Measurements from ENCODE around the gene SEC14L5. TPM values are rescaled to one million over a fixed set of nuclear protein-coding genes. Genes with fewer than 3 reads are reported as not detected.
"Not testable (repeated sequence)": the region's sequence is repeated elsewhere in the genome, so short reads cannot be mapped to it uniquely, and the experiment has no call there.

Gene SEC14L5
- total RNA-seq, 1 experiment from 2014 or later = 0.40 TPM

- DNase-seq (ENCODE audit: low read depth) = no peak
These were observed 8.1 kb upstream of the SEC14L5 start for GRCh38 chr16:4949986-4950385.

DNA sequence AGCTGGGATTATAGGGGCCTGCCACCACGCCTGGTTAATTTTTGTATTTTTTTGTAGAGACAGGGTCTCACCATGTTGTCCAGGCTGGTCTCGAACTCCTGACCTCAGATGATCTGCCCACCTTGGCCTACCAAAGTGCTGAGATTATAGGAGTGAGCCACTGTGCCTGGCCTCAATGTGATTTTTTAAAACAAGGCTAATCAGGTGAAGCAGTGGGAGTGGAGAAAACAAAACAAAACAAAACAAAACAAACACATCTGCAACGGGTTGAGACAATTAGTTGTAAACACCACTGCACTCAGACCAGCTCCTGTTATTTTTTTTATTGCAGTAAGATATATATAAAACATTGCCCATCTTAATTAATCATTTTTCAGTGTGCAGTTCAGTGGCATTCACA is 6.5 kb upstream of the SEC14L5 start:
- DNase-seq (ENCODE audit: low read depth) = not testable (repeated sequence)

- DNase-seq (ENCODE audit: low read depth) = no peak
These were observed 3.4 kb upstream of the SEC14L5 start for GRCh38 chr16:4954714-4955113.

DNA sequence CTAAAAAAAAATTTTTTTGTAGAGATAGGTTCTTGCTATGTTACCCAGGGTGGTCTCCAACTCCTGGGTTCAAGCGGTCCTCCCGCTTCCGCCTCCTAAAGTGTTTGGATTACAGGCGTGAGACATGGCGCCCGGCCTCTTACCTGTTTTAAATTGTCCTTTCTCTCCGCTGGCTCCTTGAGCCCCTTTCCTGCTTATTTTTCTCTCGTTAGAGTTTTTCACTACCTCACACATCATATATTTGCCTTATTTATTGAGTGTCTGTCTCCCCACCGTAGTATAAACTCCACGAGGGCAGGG is 760 bp upstream of the SEC14L5 start:
- DNase-seq (ENCODE audit: low read depth) = no peak

- DNase-seq (ENCODE audit: low read depth) = no peak
These were observed 644 bp downstream of the SEC14L5 start for GRCh38 chr16:4958510-4959438.

DNA sequence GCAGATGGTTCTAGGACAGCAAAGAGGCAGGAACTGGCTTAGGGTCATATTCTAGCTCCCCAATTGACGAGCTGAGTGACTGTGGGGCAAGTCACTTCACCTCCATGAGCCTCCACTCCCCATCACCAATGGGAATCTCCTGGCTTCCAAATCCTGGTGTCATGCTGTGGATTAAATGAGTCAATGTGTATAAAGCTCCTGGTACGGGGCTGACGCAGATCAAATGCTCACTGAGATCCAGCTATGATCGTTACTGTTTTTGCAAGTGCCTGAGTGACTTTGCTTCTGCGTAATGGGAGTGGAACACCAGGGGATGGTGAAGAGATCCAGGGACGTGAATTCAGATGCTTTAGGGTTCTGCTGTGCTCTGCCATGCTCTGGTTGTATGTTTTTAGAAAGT is 2.4 kb downstream of the SEC14L5 start:
- no peak for DNase-seq (ENCODE audit: low read depth)

DNA sequence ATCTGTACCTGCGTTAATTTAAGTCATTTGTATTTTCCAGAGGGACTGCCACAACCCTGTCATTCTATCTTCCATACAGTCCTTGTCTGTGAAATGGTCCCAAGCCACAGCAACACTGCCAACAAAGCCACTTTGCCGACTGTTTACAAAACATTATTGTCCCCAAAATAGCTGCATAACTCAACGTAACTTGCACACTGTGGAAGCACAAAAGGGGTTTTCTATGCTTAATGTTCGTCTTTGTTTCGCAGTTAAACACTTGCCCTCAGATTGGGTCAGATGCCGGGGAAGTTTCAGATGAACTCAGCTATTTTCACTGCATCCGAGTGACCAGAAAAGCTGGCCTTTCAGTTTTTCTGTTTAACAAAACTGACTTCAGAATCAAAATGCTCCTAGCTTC is 4.6 kb downstream of the SEC14L5 start:
- no peak for DNase-seq (ENCODE audit: low read depth)

- DNase-seq (ENCODE audit: low read depth) = not testable (repeated sequence)
These were observed 5.4 kb downstream of the SEC14L5 start for GRCh38 chr16:4963527-4963926.

DNA sequence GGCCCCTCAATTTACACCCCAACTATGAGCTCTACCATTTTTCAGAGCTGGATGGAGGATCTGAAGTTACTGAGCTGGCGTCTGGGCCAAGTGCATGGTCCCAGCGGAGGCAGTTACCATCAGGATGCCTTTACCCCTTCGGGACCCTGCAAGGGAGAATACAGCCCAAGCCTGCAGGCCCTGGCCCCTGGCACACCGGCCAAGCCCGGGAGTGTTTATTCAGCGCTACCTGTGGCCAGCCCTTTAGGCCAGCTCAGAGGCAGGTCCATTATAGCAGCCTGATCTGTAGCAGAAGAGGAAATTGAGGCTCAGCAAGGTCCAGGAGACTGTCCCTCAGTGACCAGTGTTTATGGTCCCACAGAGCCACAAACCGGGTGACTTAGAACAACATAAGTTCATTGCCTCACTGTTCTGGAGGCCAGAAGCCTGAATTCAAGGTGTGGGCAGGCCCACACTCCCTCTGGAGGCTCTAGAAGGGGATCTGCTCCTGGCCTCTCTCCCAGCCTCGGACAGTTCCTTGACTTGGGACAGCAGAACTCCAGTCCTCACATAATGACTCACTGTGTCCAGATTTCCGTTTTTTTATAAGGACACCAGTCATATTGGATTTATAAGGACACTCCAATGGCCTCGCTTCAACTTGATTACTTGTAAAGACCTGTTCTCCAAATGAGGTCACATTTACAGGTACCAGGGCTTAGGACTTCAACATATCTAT is 8.8 kb downstream of the SEC14L5 start:
- DNase-seq (ENCODE audit: low read depth) = no peak

GRCh38 chr16:4968278-4968677 is 10.1 kb downstream of the SEC14L5 start:
- not testable (repeated sequence) for DNase-seq (ENCODE audit: low read depth)

DNA sequence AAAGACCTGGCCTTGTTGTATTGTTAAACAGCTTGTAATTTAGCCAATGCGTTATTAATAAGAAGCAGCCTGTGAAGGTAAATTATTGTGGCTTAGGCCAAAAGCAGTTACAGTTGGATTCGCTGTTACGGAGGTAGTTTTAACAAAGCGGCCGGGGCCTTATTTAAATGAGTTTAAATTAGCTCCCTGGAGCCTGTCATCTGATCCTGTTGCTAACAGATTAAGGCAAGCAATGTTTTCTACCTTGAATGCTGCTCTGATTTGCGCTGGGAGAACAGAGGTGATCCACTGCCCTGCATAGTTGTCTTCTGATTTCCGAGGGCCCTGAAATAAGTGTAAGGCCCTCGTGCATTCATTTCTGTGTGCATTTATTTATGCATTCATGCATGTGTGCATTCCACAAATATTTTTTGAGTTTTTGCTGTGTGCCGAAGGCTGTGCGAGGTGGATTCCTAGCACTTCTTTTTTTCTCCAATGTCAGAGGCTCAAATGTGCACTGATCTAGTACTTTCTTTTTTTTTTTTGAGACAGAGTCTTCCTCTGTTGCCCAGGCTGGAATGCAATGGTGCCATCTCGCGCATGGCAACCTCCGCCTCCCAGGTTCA is 10.9 kb downstream of the SEC14L5 start:
- DNase-seq (ENCODE audit: low read depth) = no peak

DNA sequence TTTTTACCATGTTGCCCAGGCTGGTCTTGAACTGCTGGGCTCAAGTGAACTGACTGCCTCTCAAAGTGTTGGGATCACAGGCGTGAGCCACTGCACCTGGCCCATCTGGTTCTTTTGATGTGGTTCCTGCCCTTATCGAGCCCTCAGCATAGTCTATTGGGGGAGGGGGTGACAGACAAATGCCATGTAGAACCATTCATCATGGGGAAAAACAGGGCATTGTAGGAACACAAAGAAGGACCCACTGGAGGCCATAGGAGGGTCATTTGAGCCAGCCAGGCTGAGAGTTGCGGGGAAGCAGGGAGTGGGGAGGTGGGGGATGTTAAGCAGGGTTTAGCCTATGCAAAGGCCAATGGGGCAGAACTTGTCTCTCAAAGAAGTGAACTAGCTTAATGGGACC is 11.9 kb downstream of the SEC14L5 start:
- no peak for DNase-seq (ENCODE audit: low read depth)

GRCh38 chr16:4972938-4973587 is 14.9 kb downstream of the SEC14L5 start:
- no peak for DNase-seq (ENCODE audit: low read depth)

- DNase-seq (ENCODE audit: low read depth) = no peak
These were observed 17.9 kb downstream of the SEC14L5 start for GRCh38 chr16:4976079-4976478.

DNA sequence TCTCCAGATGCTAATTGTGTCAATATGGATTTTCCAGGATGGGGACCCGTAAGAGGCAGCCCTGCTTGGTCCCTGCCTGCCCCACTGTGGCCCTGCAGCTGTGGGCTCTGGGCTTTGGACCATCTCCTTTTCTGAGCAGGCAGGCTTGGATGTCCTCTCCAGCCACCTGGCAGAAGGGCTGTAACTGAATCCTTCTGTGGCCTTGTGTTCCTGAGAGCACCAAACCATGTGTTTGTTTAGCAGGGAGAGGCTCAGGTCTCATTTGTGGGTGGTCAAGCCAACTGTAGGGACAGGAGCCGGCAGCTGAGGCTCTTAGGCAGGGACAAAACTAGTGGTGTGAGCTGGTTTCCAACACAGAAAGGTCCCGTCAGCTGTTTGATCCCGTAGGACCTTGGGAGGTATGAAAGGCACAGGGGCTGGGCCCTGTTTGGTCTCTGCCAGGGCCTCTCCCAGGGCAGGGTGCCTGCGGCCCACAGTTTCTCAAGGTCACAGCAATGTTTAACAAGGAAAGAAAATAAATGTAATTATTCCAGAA is 18.5 kb downstream of the SEC14L5 start:
- DNase-seq (ENCODE audit: low read depth) = no peak

DNA sequence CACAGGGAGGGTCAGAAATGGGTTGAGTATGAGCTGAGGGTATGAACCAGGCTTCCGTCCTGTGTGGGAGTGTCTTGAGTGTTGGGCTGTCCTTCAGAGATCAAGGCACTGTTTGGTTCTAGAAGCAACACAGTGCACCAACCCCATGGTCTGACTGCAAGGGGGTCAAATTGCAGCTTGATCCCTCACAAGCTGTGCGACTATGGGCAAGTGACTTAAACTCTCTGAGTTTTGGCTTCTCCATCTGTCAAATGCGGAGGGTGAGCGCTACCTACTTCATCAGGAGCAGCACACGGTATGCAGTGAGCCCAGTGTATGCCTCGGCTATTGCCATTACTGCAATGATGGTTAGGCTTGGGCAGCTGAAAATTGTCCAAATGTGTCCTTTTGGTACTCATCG is 21.0 kb downstream of the SEC14L5 start:
- no peak for DNase-seq (ENCODE audit: low read depth)

- DNase-seq (ENCODE audit: low read depth) = peak; percentile 16
These were observed 21.9 kb downstream of the SEC14L5 start for GRCh38 chr16:4979736-4980660.

DNA sequence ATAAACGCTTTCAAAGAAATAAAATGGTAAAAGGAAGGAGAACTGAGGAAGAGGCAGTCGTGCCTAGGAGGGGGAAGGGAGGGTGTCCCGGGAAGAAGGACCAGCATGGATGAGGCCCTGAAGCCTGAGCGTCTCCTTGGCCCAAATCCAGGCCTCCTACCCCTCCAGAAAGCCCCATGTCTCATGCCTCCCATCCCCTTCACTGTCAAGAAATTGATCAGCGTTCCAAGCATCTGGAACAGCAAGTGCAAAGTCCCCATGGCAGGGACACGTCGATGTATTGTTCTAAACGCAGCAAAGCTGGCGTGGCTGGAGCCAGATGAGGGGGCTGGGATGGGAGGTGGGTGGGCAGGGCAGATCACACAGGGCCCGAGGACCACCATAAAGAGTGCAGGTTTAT is 22.6 kb downstream of the SEC14L5 start:
- DNase-seq (ENCODE audit: low read depth) = no peak

DNA sequence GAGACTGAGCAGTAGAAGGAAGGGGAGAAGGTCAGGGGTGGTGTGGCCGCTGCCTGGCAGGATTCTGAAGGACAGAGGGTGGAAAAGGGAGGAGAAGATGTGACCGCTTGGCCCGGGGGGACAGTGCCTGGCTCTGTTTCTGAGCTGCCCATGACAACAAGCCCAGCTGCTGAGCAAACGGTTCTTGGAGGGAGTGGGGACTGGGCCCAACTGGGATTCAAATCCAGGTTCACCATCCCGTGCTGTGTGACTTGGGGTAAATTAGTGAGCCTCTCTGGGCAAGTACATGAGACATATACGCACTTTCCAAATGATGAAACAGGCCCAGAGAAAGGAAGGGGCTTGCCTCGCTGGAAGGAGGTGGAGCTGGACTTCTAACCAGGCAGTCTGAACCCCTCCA is 23.3 kb downstream of the SEC14L5 start:
- no peak for DNase-seq (ENCODE audit: low read depth)

- no peak for DNase-seq (ENCODE audit: low read depth)
These were observed 24.1 kb downstream of the SEC14L5 start for GRCh38 chr16:4982056-4982867.
